Muscle of back (tissue), 11 donors: ENCODE results near the gene SERPINC1. TPM values are rescaled to one million over a fixed set of nuclear protein-coding genes. Genes with fewer than 3 reads are reported as not detected.
"Not testable (repeated sequence)": the region's sequence is repeated elsewhere in the genome, so short reads cannot be mapped to it uniquely, and the experiment has no call there.

Experiments used
- DNase-seq, 3 donors: peaks; one replicate each; pipeline versions ENCODE4 v3.0.0 to v3.0.0-alpha.2; 2013
- polyA plus RNA-seq, 10 donors: library from polyadenylated mRNA; unstranded; fragments of 120-200 nt; gene quantifications; one replicate each; pipeline ENCODE4 v1.2.1, GENCODE V29; 2013; ENCODE audit not compliant: insufficient read length in 10 of 10

Gene SERPINC1
- polyA plus RNA-seq, 10 donors = 0.12 to 1.1 (median 0.25) TPM; not detected in 5

DNA sequence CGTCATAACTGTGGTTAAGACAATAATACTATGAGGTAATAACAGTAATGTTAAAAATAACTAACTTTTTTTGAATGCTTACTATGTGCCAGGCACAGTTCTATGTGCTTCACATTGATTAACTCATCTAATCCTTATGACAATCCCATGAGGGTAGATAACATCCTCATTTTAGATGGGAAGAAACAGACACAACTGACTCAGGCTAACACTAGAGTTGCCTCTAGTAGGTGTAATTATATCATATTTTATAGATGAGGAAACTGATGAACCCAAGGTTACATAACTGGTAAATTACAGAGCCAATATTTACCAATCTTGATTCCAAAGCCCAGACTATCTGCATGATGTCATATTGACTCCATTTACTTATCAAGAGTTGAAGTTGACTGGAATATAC lies 23.5 kb downstream of the SERPINC1 start:
- no peak for DNase-seq

DNA sequence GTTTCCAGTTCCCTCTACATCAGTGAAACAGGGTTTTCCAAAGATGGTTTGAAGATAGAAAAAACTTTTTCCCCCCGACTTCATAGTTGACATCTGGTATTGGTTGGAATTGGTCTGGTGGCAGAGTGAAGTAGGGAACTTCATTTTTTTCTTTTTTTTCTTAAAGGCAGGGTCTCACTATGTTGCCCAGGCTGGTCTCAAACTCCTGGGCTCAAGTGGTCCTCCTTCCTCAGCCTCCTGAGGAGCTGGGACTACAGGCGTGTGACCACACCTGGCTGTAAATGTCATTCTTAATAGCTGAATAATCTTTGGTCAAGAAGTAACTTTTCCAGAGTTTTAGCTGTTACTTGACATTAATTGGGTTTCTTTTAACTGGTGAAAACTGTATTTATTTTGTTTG lies 27.2 kb downstream of the SERPINC1 start:
- no peak for DNase-seq

DNA sequence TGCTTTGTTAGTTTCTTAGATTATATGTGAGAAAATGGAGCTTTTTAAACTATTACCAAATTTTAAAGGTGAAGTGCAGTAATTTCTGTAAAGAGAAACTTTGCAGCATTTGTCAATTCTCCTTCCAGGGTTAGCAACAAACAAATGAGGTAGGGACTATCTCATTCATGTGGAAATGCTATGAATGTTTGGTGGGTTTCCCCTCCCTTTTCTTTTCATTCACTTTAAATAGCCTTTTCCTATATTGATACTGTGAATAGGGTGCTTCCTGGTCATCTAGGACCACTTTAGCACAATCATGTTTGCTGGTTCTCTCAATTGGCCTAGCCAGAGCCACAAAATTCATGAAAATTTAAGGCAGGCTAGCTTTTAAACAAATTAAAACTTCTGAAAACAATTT lies 28.4 kb downstream of the SERPINC1 start:
- no peak for DNase-seq

DNA sequence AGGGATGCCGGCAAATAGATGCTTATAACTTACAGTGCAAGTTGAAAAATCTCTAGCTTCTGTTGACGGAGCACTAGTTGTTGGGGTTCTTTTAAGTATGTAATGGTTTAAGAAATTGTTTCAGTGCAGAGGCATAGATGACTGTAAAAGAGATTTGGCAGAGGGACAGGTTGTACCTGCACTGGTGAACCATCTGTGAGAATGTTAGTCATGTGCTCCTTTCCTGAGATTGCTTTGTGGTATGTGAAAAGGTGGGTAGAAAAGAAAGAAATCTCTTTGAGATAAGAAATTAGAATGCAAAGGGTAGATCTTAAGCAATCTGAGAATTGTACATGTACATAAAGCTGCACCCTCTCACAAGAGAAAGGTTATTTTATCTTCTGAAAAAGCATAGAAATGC lies 29.5 kb downstream of the SERPINC1 start:
- DNase-seq = no peak

DNA sequence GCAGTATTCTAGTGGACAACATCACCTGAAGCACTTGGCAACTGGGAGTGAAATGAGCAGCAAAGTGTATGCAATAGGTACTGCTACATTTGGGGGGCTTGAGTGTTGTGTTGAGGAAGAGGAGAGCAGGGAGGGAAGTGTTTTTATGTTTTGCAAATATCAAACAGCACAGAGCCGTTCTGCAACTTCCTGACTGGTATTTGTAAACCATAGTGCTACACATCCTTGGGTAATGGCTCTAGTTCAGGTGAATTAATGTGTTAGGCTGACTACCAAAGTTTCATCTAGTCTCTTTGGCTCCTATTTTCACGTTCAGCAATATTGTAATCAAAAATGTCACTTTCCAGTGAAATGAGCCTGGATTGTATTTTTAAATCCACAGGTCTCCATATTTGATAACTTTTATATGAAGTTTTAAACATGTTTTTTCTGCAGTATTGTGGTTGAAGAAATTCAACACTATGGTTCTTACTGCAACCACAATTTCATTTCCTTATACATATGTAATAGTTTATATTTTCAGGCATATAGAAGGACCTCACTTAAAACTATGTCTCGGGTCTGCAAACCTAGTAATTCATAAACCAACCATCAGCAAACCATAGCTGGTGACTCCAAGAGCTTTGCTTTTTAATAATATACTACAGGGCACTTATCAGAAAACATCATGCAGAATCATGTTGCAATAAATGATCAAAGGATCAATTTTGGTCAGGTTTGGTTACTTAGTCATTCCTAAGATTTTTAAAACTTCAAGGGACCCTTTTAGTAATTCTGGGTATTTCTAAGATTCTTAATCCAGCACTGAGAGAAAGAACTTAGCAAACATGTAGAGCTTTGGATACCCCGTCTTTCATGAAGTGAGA lies 30.1 kb downstream of the SERPINC1 start:
- no peak for DNase-seq

DNA sequence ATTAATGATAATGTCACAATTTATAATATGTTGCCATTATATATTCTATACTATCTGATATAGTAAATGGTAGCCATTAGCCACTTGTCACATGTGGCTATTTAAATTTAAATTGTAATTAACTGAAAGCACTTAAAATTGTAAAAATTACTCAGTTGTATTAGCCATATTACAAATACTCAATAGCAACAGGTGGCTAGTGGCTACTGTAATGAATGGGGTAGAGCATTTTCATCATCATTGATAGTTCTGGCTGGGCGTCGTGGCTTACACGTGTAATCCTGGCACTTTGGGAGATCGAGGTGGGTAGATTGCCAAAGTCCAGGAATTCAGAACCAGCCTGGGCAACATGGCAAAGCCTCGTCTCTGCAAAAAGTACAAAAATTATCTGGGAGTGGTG lies 32.4 kb downstream of the SERPINC1 start:
- DNase-seq = no peak

DNA sequence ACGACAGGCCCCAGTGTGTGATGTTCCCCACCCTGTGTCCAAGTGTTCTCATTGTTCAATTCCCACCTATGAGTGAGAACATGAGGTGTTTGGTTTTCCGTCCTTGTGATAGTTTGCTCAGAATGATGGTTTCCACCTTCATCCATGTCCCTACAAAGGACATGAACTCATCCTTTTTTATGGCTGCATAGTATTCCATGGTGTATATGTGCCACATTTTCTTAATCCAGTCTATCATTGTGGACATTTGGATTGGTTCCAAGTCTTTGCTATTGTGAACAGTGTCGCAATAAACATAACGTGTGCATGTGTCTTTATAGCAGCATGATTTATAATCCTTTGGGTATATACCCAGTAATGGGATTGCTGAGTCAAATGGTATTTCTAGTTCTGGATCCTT lies 36.0 kb downstream of the SERPINC1 start:
- not testable (repeated sequence) for DNase-seq

DNA sequence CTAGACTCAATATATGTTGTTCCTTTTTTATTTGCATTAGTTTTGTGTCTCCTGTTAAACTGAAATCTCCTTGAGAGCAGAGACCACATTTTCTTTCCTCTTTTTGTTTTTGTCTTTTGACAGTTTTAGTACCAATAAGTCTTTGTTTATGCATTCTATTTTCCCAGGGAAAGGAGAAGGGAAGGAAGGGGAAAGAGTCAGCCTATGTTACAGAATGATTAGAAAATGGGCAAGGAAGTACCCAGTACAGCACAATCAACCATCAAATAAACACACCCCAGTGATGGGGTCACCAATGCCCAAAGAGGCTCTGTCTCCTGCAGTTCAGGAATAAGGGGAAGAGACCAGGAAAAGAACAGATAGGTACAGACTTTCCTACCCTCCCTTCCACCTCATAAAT lies 38.9 kb downstream of the SERPINC1 start:
- no peak for DNase-seq

DNA sequence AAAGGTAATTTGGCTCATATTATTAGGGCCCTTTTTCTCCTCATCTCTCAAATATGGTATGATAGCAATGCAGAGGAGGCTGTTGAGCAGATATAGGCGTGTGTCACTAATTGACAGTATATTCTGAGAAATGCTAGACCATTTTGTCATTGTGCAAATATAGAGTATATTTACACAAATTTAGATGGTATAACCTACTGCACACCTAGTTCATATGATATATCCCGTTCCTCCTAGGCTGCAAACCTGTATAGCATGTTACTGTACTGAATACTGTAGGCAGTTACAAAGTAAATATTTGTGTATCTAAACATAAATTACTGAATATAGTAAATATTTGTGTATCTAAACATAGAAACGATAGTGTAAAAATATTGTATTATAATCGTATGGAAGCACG lies 40.4 kb downstream of the SERPINC1 start:
- no peak for DNase-seq

DNA sequence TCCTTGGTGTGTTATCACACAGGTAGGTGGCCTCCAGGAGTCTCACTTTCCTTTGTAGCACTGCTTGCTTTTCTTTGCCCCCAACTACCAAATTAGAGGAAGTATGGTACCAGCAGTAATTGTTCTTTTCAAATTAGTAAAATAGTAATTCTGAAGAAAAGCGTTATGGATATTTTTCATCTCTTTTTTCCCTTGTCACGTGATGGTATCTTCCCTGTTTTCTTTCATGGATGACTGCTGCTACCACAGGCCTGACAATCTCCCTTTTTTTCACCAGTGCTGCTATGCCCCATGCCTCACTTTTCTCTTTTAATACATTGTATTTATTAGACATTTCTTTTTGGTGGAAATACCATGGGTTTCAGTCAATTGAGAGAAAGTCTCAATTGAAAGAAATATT lies 45.6 kb downstream of the SERPINC1 start:
- DNase-seq = no peak

DNA sequence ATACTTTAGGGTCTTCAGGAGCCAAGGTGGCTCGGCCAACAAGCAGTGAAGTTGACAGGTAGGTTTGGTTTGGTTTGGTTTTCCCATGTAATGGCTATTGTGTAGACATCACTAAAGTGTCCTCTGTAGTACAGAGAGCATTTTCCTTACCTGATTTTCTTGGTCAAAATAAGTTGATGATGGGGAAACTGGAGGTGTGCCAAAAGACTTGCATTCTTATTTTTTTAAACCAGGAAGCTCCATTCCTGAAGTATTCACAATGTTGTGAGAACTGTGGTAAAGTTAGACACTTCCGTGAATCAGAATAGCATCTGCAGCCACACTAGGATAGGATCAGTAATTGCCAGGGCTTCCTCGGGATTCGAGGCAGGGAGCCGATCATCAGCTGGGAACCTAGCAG lies 46.0 kb downstream of the SERPINC1 start:
- no peak for DNase-seq

DNA sequence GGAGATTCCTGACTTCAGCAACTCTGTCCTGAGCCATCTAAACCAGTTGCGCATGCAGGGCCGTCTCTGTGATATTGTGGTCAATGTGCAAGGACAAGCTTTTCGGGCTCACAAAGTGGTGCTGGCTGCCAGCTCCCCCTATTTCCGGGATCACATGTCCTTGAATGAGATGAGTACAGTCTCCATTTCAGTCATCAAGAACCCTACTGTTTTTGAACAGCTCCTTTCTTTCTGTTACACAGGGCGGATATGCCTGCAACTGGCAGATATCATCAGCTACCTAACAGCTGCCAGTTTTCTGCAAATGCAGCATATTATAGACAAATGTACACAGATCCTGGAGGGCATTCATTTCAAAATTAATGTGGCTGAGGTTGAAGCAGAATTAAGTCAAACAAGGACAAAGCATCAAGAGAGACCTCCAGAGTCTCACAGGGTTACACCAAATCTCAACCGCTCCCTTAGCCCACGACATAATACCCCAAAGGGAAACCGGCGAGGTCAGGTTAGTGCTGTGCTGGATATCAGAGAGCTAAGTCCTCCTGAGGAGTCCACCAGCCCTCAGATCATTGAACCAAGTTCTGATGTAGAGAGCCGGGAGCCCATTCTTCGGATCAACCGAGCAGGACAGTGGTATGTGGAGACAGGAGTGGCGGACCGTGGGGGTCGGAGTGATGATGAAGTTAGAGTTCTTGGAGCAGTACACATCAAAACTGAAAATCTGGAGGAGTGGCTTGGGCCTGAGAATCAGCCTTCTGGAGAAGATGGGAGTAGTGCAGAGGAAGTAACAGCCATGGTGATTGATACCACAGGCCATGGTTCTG lies 46.7 kb downstream of the SERPINC1 start:
- DNase-seq = no peak

DNA sequence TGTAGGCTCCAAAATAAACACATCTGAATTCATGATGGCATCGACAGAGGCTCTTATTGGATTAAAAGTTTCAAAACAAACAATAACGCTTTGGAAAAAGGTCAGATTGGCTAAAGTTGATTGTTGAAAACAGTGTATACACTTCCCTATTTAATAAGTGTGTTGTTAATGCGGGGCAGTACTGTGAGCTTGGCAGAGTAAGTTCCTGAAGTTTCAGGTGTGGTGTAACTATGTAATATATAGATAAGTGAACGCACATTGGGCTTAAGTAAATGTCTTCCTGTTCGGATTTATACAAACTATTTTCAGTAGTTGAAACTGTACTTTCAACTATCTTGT lies 48.1 kb downstream of the SERPINC1 start:
- DNase-seq = no peak

DNA sequence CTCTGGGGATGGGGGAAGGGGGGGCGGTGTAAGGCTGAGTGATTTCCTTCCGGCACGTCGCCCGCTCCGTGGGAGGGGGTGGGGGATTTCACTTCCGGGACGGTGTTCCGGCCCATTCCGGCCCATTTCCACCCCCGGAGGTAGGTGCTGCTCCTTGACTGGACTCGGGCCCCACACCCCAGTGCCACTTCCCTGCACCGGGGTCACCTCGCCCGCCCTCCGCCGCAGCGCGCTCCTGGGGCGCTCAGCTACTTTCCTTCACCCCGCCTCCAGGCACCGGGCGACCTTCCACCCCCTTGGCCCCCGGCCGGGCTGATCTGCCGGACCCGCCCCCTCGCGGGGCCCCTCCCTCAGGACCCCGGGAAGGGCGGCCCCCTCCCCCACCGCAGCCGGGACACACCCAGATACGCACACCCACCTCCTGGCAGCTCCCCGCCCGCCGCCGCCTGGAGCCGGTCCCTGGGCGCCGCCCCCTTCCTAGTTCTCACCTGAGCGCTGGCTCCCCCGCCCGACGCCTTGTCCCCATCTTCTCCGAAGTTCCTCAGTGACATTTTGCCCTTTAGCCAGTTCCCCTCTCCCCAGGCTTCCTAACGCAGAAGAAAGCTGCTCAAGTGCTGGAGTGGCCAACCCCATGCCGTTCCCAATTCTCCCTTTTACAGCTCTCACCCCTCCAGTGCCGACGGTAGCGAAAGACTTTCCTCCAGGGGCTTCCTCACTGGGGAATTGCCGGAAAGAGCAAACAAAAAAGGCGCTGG lies 48.7 kb downstream of the SERPINC1 start, which contains the start of gene ZBTB37:
Gene ZBTB37 (plus strand): TSS at position 115 of the 755 bp plus-strand sequence. CDS start 1,846 bp downstream, outside the sequence.
- peak in 2 of 3 donors; percentile 69 to 86 for DNase-seq

DNA sequence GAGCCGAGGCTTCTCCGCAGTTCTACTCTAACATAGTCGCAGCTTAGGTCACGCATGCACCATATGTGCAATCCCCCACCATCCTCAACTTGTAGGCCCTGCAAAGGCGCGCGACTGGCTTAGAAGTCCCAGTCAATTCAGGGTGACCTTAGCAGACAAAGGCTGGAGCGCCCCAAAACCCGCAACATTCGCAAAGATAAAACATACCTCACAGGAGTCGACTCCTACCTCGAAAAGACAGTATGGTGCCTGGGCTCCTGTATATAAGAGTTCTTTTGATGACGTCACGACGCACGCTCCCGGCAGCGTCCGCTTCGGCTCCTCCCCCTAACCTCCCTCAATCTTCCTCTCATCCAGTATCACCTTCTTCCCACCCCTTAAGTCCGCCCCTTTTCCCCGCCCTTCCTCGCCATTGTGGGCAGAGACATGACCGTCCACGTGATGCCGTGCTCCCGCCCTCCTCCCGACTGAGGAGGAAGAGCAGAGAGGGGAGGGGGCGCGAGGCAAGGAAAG lies 49.3 kb downstream of the SERPINC1 start, which contains the start of gene GAS5:
Gene GAS5 (minus strand): TSS at position 237 of the 513 bp plus-strand sequence.
- DNase-seq = peak; percentile 100

DNA sequence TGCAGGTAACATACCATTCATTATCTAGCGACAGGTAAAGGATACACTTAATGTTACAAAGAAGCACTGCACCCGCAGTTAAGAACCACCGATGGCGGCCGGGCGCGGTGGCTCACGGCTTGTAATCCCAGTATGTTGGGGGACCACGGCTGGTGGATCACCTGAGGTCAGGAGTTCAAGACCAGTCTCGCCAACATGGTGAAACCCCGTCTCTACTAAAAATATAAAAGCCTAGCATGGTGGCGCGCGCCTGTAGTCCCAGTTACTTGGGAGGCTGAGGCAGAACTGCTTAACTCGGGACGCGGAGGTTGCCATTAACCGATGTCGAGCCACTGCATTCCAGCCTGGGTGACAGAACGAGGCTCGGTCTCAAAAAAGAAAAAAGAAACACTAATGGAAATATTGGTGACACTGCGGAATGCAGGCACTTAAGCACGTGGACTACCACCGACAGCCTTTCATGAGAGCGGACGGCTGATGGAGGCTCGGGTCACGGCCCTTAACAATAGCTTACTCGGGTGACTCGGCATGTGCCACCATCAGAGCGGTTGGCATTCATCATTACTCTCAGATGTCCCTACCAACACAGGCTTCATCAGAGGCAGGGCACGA lies 49.9 kb downstream of the SERPINC1 start:
- DNase-seq = no peak

DNA sequence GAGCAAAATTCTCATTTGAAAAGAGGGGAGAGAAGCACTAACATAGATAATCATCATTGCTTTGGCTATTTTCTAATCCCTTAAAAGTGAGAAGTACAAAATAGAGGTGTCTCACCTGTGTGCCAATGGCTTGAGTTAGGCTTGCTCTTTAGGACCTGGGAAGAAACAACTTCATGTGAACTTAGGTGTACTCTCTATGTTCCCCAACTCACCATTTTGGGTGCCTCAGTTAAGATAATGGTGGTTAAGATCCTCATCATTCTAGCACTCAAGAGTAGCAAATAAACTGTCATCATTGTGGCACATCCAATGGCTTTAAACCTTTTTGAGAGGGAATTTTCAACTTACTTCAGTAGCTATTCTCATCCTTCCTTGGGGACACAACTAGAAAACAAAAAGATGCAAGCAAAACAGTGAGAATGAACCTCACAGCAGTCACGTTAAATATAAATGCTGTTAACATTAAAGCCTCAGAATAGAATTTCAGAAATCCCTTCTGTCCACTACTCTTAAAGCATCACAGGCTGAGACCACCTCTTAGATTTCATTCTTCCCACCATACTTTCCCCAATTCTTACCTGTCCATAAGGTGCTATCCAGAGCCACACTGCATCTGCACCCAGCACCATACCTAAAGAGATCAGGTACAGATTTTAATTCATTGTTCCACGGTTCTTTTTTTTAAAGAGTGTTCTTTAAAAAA lies 50.6 kb downstream of the SERPINC1 start:
- no peak for DNase-seq

DNA sequence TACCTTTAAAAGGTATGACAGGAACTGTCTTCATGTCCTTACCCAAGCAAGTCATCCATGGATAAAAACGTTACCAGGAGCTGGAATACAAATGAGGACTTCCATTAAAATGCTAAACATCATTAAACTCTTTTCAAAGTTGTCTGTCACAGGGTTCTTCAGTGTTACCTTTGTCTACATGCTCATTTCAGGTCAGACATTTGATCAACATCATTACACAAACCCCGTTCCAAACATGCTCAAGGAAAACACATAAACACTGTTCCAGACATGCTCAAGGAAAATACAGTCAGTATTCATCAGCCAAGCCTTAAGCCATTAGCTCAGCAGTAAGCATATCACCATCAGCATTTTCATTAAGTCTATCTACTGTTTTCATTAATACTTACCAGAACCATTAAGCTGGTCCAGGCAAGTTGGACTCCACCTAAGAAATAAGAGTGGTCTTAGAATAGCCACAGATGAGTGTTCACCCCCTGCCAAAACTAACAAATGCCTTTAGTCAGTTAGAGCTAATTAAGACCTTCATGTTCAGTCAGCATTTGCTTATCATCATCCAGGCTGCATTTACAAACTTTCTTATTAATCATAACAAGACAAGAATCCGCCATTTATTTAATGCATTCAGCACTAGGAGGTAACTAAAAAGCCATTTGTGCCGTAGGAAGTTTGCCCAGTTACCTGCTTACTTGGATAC lies 51.5 kb downstream of the SERPINC1 start:
- DNase-seq = no peak

DNA sequence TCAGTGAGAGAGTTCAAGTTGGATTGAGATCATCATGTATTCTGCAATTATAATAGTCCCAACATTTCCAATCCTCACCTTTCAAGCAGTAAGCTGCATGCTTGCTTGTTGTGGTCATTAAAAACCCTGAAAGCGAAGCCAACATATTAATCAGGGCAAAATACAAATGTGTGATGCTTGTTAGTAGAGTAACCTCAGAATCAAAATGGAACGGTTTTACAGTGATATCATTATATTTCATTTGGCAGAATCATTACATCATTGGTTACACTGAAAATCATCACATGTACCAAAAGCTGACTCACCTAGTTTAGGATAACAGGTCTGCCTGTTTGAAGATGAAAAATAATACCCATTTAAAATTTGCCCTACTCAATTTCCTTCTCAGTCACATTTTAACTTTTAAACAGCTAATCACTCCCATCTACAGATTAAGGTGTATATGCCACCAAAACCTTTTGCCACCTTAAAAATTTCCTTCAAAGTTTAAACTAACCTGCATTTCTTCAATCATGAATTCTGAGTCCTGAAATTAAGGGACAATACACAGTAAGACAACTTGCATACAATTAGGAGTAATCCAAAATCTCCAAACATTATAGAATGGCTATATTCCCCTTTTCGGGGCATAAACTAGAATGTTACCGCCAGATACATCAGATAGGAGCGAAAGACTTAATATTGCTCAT lies 52.8 kb downstream of the SERPINC1 start:
- DNase-seq = no peak
